NCI-H82 treated with DMSO at 0.1 percent for 48 hours (cell line): ENCODE results near the gene MTUS2.
"Not testable (repeated sequence)": the region's sequence is repeated elsewhere in the genome, so short reads cannot be mapped to it uniquely, and the experiment has no call there.

Source experiments
- DNase-seq: peaks from one replicate; lab custom pipeline; 2025; ENCODE audit not compliant: unreplicated experiment; lab: John Stamatoyannopoulos, UW

MTUS2 gene

GRCh38 chr13:28955264-28955966, 135.3 kb downstream of the MTUS2 start:
- DNase-seq, result no peak

- no peak for DNase-seq
Measured at GRCh38 chr13:28958018-28958417, 137.9 kb downstream of the MTUS2 start.

- DNase-seq, result no peak
Measured at GRCh38 chr13:28958441-28958840, 138.3 kb downstream of the MTUS2 start.

- no peak for DNase-seq
Measured at GRCh38 chr13:28964052-28964451, 143.9 kb downstream of the MTUS2 start.

GRCh38 chr13:28964803-28965202, 144.7 kb downstream of the MTUS2 start:
- DNase-seq, result no peak

GRCh38 chr13:28967029-28967915, 147.1 kb downstream of the MTUS2 start:
- DNase-seq, result no peak

- DNase-seq, result no peak
Measured at GRCh38 chr13:28976195-28976594, 156.1 kb downstream of the MTUS2 start.

GRCh38 chr13:28976636-28977035, 156.5 kb downstream of the MTUS2 start:
- DNase-seq, result no peak

GRCh38 chr13:28978574-28978973, 158.4 kb downstream of the MTUS2 start:
- no peak for DNase-seq

- DNase-seq, result no peak
Measured at GRCh38 chr13:28981530-28981929, 161.4 kb downstream of the MTUS2 start.

GRCh38 chr13:28983641-28984040, 163.5 kb downstream of the MTUS2 start:
- DNase-seq, result no peak

- no peak for DNase-seq
Measured at GRCh38 chr13:28984326-28984725, 164.2 kb downstream of the MTUS2 start.

GRCh38 chr13:28984825-28985224, 164.7 kb downstream of the MTUS2 start:
- no peak for DNase-seq

- DNase-seq, result not testable (repeated sequence)
Measured at GRCh38 chr13:28990378-28990777, 170.2 kb downstream of the MTUS2 start.

GRCh38 chr13:28991764-28992163, 171.6 kb downstream of the MTUS2 start:
- DNase-seq, result no peak

- no peak for DNase-seq
Measured at GRCh38 chr13:29000826-29001225, 180.7 kb downstream of the MTUS2 start.

GRCh38 chr13:29005035-29005762, 185.1 kb downstream of the MTUS2 start:
- no peak for DNase-seq

GRCh38 chr13:29005763-29006120, 185.6 kb downstream of the MTUS2 start:
- no peak for DNase-seq

- no peak for DNase-seq
Measured at GRCh38 chr13:29006359-29006850, 186.3 kb downstream of the MTUS2 start.

GRCh38 chr13:29008296-29008695, 188.2 kb downstream of the MTUS2 start:
- DNase-seq, result no peak

- DNase-seq, result no peak
Measured at GRCh38 chr13:29020314-29020713, 200.2 kb downstream of the MTUS2 start.

- no peak for DNase-seq
Measured at GRCh38 chr13:29021311-29021710, 201.2 kb downstream of the MTUS2 start.
